GM12865 (cell line): ENCODE measurements around the gene GGN.

Experiments
- DNase-seq: peaks from one replicate; pipeline ENCODE4 v3.0.0; 2010; ENCODE audit warnings: low read depth
- H3K4me3 ChIP-seq: 2 replicates; pipeline ENCODE4 v1.5.1; 2011; ENCODE audit warnings: mild to moderate bottlenecking, low read depth, low read length, control low read depth
- CTCF ChIP-seq: IDR thresholded peaks from 2 replicates; pipeline ENCODE4 v1.5.1; 2011; ENCODE audit warnings: low read length, control low read depth, low read depth, inconsistent platforms; ENCODE audit not compliant: insufficient read depth; ENCODE audit errors: missing control alignments

The GGN gene

GRCh38 chr19:38336638-38337359 lies 51.0 kb downstream of the GGN start:
- no peak for TF ChIP-seq CTCF
- H3K4me3 ChIP-seq = peak overlapping the region; percentile 77
- DNase-seq = peak; percentile 98

GRCh38 chr19:38335949-38336637 lies 51.7 kb downstream of the GGN start:
- H3K4me3 ChIP-seq = peak overlapping the region; percentile 77
- no peak for TF ChIP-seq CTCF
- peak; percentile 98 for DNase-seq
